Adrenal gland (tissue), 12 donors: Measurements from ENCODE around the gene DDRGK1. TPM values are rescaled to one million over a fixed set of nuclear protein-coding genes. Genes with fewer than 3 reads are reported as not detected.
A peak's percentile ranks its signal among the peaks of the same experiment; 100 is the strongest.

Experiments used
- DNase-seq, 7 donors: peaks; one replicate each; pipeline ENCODE4 v3.0.0-alpha.2; 2019 to 2020
- H3K27ac ChIP-seq, 5 donors: fragments of 200-600 bp; sonication (generic) in 4 of 5; 1 replicate in 3 of 5; 2 replicates in 2 of 5; pipeline versions ENCODE4 v1.5.1 to v1.8.0; 2016 to 2020; ENCODE audit warnings: mild to moderate bottlenecking in 1 of 5
- H3K27me3 ChIP-seq: fragments of 200-600 bp; 2 replicates; pipeline ENCODE4 v1.8.0; 2021
- H3K36me3 ChIP-seq, 2 donors: fragments of 200-600 bp; replicated peaks in 1 of 2; 1 replicate in 1 of 2; 2 replicates in 1 of 2; pipeline versions ENCODE4 v1.5.1 to v1.8.0; 2018 to 2022
- H3K4me1 ChIP-seq, 2 donors: fragments of 200-600 bp; replicated peaks in 1 of 2; 1 replicate in 1 of 2; 2 replicates in 1 of 2; pipeline versions ENCODE4 v1.5.1 to v1.8.0; 2018 to 2021
- H3K4me3 ChIP-seq, 4 donors: fragments of 200-600 bp; sonication (generic) in 3 of 4; one replicate each; pipeline ENCODE4 v1.5.1; 2016 to 2018
- H3K9me3 ChIP-seq, 3 donors: fragments of 200-600 bp; sonication (generic) in 1 of 3; replicated peaks in 1 of 3; 1 replicate in 2 of 3; 2 replicates in 1 of 3; pipeline versions ENCODE4 v1.5.1 to v1.8.0; 2016 to 2021
- CTCF ChIP-seq, 6 experiments: fragments of 450-650 bp in 4 of 6; fragments of 200-600 bp in 2 of 6; sonication (generic) in 1 of 6; IDR thresholded peaks; 1 replicate in 5 of 6; 2 replicates in 1 of 6; pipeline versions ENCODE4 v1.5.1 to v1.8.0; 2016 to 2021; ENCODE audit warnings: antibody characterized with exemption in 6 of 6, mild to moderate bottlenecking in 2 of 6, moderate library complexity in 1 of 6
- POLR2A ChIP-seq, 2 donors: fragments of 450-650 bp; IDR thresholded peaks; one replicate each; pipeline ENCODE4 v1.6.1; 2017; ENCODE audit warnings: antibody characterized with exemption in 2 of 2, mild to moderate bottlenecking in 2 of 2, moderate library complexity in 1 of 2
- WGBS, 4 donors: extraction: QIAGEN DNeasy Blood & Tissue Kit in 2 of 4; methylation state at CpG; one replicate each; pipeline versions ENCODE4 v1.1.5 to v1.1.7; 2013 to 2017; 5-methylcytosine and 5-hydroxymethylcytosine counted together
- intact Hi-C, 2 donors: fragments of 100-400 bp; cut with DNase I; formaldehyde crosslinking; loops; one replicate each; pipeline versions ENCODE4 v1.14.1 to v1.15.0; 2022 to 2023
- polyA plus RNA-seq, 3 donors: library from polyadenylated mRNA; stranded (reverse); fragments of 200-250 nt in 2 of 3; fragments of 350-450 nt in 1 of 3; fragmentation: Illumina TruSeq in 1 of 3; extraction: RNeasy Lipid Tissue Mini Kit (QIAGEN cat#74804) in 1 of 3; gene quantifications; one replicate each; pipeline ENCODE4 v1.2.3, GENCODE V29; 2013 to 2014
- total RNA-seq, 9 donors: library from RNA; depleted of rRNA in 4 of 9; stranded (reverse); fragments of >200 nt in 4 of 9; fragments of 120-200 nt in 1 of 9; fragmentation: NEBNext Ultra II Directional in 1 of 9; extraction: Animal tissue kit (Norgen Biotek cat#: 25700) in 1 of 9; gene quantifications; one replicate each; pipeline versions ENCODE4 v1.1.0 to v1.2.4, GENCODE V29; 2013 to 2023
- donor health status: healthy with polysubstance abuse.
- donor health status: Bipolar disorder and iron deficiency.
- donor health status: DM: yes; HTN: yes; CAD: no.
- donor health status: DM: no; HTN: no; CAD: no.
- donor health status: DM: no; HTN: no; CAD: no.
- donor health status: DM: yes; HTN: yes; CAD: no.

The DDRGK1 gene
- total and polyA plus RNA-seq, 12 donors: 81.6 to 202 (median 140) TPM

GRCh38 chr20:3240776-3241363 is 36.4 kb upstream of the DDRGK1 start:
- TF ChIP-seq CTCF (IDR thresholded peaks at IDR 0.05) (no peak), POLR2A (IDR thresholded peaks at IDR 0.05) (no peak)
- H3K27me3 ChIP-seq: no peaks in the 10 kb centered on the region
- no peaks in the 10 kb centered on the region for H3K9me3 ChIP-seq
- peaks cover 23 to 26% of the 10 kb centered on the region in 2 donors for H3K4me1 ChIP-seq
- 88 to 95% (median 93%) methylated on average over 15 of the region's 15 CpGs for WGBS, 4 donors
- H3K36me3 ChIP-seq: no peaks in the 10 kb centered on the region
- intact Hi-C loops: no loop called here
- peak overlapping the region; percentile 18 to 78 (median 48) for H3K27ac ChIP-seq
- peak overlapping the region in 1 of 4 donors; percentile 99 for H3K4me3 ChIP-seq
- no peak for DNase-seq

DNA sequence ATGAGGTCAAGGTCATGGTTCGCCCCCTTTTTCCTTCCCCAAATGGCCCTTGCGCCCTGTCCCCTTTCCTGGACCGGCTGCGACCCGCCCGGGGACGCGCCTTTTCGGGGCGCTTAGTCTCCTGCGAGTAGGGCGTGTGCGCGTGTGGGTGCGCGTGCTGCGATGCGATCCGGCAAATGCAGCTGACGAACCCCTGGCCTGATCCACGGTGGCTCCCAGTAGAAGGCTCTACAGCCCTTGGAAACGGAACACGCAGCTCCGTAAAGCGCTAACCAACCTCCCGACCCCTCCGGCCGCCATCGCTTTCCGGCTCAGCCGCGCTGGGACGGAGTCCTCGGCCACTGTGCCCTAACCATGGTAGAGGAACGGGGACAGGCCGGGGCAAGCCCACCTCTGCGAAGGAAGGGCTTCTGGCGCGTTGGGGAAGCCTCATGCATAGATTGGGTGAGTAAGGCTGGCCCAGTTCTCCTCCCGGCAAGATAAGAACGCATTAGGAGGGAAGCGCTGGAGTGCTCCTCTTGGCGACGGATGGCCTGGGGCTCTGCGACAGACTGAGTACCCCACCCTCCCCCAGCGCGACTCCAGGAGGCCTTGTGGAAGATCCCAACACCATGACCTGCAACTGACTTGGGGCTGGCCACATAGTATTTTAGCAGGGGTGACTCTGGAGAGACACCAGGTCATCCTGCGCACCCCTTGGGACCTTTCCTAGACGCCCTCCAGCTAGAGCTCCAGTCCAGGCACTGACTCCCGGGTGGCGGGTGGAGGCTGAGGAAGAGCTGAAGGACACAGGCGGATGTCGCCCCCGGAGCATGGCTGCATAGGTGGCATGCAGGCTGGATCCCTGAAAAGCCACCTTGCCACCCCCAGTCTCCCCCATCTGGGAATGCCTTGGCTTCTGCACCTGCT is 35.6 kb upstream of the DDRGK1 start:
- no peaks in the 10 kb centered on the region for H3K9me3 ChIP-seq
- H3K36me3 ChIP-seq: no peaks in the 10 kb centered on the region
- intact Hi-C loops: no loop called here
- peak in 2 of 7 donors; percentile 44 to 46 for DNase-seq
- TF ChIP-seq POLR2A (IDR thresholded peaks at IDR 0.05): no peak
- no peaks in the 10 kb centered on the region for H3K27me3 ChIP-seq
- peak overlapping the region; percentile 13 to 99 (median 60) for H3K4me3 ChIP-seq
- WGBS, 4 donors: 32 to 57% (median 35%) methylated on average over 12 to 54 of the region's 54 CpGs
- peaks cover 23 to 26% of the 10 kb centered on the region in 2 donors for H3K4me1 ChIP-seq
- peak overlapping the region in 3 of 5 donors; percentile 41 to 73 (median 43) for H3K27ac ChIP-seq

DNA sequence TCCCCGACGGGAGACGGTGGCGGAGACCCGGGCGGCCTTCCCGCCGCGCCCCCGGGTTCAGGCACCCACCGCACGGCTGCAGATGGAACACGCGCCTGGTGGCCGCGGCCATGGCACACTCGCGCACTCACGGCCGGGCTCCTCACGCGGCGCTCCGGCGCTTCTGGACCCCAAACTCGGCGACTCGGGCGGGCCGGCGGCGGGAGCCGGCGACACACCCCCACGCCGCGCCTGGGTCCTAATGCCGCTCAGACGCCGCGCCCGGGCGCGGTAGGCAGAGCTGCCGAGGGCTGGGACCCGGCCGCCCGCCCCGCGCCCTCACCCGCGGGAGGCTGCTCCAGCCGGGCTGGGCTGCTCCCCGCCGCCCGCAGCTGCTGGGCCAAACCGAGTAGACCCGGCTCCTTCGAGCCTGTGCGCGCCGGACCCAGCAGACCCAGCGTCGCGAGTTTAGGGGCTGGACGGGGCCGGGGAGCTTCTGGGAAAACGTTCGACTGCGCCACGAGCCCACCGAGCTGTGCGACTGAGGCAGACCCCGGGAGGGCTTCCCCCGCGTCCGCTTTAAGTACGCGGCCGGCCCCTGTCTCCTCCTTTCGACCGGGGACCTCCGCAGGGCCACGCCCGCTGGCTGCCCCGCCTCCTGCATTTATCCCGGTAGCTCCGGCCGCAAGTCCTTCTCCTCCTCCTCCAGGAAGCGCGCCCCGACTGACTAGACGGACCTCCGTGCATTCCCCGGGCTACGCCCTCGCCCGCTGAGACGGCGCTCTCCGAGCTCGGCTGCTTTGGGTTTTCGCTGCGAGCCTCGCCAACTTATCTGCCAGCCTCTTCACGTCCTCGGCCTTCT is 34.8 kb upstream of the DDRGK1 start, which contains the start of gene SLC4A11:
Gene SLC4A11, minus strand, starts transcription at position 165 of the 841 bp plus-strand sequence. Its CDS starts 53 bp downstream, at position 112.
- H3K27me3 ChIP-seq: no peaks in the 10 kb centered on the region
- 0 to 1% (median 1%) methylated on average over 8 to 107 of the region's 107 CpGs for WGBS, 4 donors

More for the DNA sequence above, 34.8 kb upstream of the DDRGK1 start, which contains the start of gene SLC4A11:
- Histone ChIP-seq H3K4me1 (peaks cover 23 to 26% of the 10 kb centered on the region in 2 donors), H3K36me3 (no peaks in the 10 kb centered on the region), H3K4me3 (peak within 1 kb of the TSS; percentile 16 to 99 (median 60)), H3K27ac (peak within 1 kb of the TSS in 3 of 5 donors; percentile 41 to 73 (median 43)), H3K9me3 (no peaks in the 10 kb centered on the region)
- TF ChIP-seq POLR2A (IDR thresholded peaks at IDR 0.05) (no peak), CTCF (IDR thresholded peaks at IDR 0.05) (no peak)
- DNase-seq: peak; percentile 43 to 73 (median 63)
- intact Hi-C loops: no loop called here
